PC-3 (cell line): ENCODE data around the gene DNM2. TPM values are rescaled to one million over a fixed set of nuclear protein-coding genes. Genes with fewer than 3 reads are reported as not detected.

Source experiments
- ATAC-seq: fragments of 200-7000 bp; cut with Tn5 transposase; 2 replicates; pipeline ENCODE4 v1.9.1; 2020; ENCODE audit warnings: mild to moderate bottlenecking, moderate library complexity
- BruUV-seq: library from RNA; stranded (reverse); fragments of 400-500 nt; replicated peaks from 2 replicates; lab custom pipeline; 2021; lab: Mats Ljungman, UMichigan
- CTCF ChIA-PET: fragments of 300-600 bp; sonication (Branson Sonifier 250); formaldehyde crosslinking; loops from one replicate; lab custom pipeline; 2022; ENCODE audit warnings: antibody characterized with exemption; lab: Charles Lee
- POLR2A ChIA-PET: fragments of 300-600 bp; sonication (Branson Sonifier 250); formaldehyde crosslinking; loops from one replicate; lab custom pipeline; 2022; ENCODE audit warnings: antibody characterized with exemption; ENCODE audit not compliant: unreplicated experiment; lab: Charles Lee
- DNase-seq: peaks from one replicate; pipeline ENCODE4 v3.0.0-alpha.2; 2015
- H2AFZ ChIP-seq: fragments of 300-600 bp; sonication (generic); 2 replicates; pipeline ENCODE4 v1.6.0; 2016; ENCODE audit warnings: antibody characterized with exemption, low read length
- H3F3A ChIP-seq: fragments of 300-600 bp; sonication (generic); one replicate; pipeline ENCODE4 v1.6.0; 2017; ENCODE audit warnings: antibody characterized with exemption, low read length, control low read depth, mild to moderate bottlenecking; ENCODE audit not compliant: unreplicated experiment
- H3K27ac ChIP-seq: fragments of 300-600 bp; sonication (generic); 2 replicates; pipeline ENCODE4 v1.5.1; 2016; ENCODE audit warnings: mild to moderate bottlenecking, low read length
- H3K27me3 ChIP-seq: fragments of 300-600 bp; sonication (generic); 2 replicates; pipeline ENCODE4 v1.6.1; 2016; ENCODE audit warnings: low read length, mixed read lengths
- H3K36me3 ChIP-seq: fragments of 300-600 bp; sonication (generic); 2 replicates; pipeline ENCODE4 v1.6.1; 2016; ENCODE audit warnings: low read depth, mixed run types, low read length, mixed read lengths
- H3K4me1 ChIP-seq: fragments of 300-600 bp; sonication (generic); 2 replicates; pipeline ENCODE4 v1.5.1; 2016; ENCODE audit warnings: low read length; ENCODE audit not compliant: insufficient read depth
- H3K4me2 ChIP-seq: fragments of 300-600 bp; sonication (generic); 2 replicates; pipeline ENCODE4 v1.6.0; 2016; ENCODE audit warnings: low read length
- H3K4me3 ChIP-seq: fragments of 300-600 bp; sonication (generic); 2 replicates; pipeline ENCODE4 v1.5.1; 2016; ENCODE audit warnings: mild to moderate bottlenecking, low read length, mixed read lengths
- H3K79me2 ChIP-seq: fragments of 300-600 bp; sonication (generic); 2 replicates; pipeline ENCODE4 v1.6.1; 2017; ENCODE audit warnings: low read length, mixed read lengths
- H3K9ac ChIP-seq: fragments of 300-600 bp; sonication (generic); 2 replicates; pipeline ENCODE4 v1.6.0; 2016; ENCODE audit warnings: mild to moderate bottlenecking, low read length
- H3K9me2 ChIP-seq: fragments of 300-600 bp; sonication (generic); replicated peaks from 2 replicates; pipeline ENCODE4 v1.6.1; 2016; ENCODE audit warnings: mixed run types, low read length, mixed read lengths
- H3K9me3 ChIP-seq: fragments of 300-600 bp; sonication (generic); 2 replicates; pipeline ENCODE4 v1.6.1; 2016; ENCODE audit warnings: low read length, mixed read lengths
- H4K20me1 ChIP-seq: fragments of 300-600 bp; sonication (generic); 2 replicates; pipeline ENCODE4 v1.6.1; 2016; ENCODE audit warnings: low read length, mixed read lengths
- EZH2 ChIP-seq: fragments of 300-600 bp; sonication (generic); IDR thresholded peaks from one replicate; pipeline ENCODE4 v1.6.1; 2017; ENCODE audit warnings: antibody characterized with exemption, mild to moderate bottlenecking, low read length; ENCODE audit not compliant: unreplicated experiment
- EZH2phosphoT487 ChIP-seq: fragments of 300-600 bp; sonication (generic); IDR thresholded peaks from 2 replicates; pipeline ENCODE4 v1.6.1; 2018; ENCODE audit warnings: mild to moderate bottlenecking, antibody characterized with exemption, low read length, borderline replicate concordance
- intact Hi-C: fragments of 100-400 bp; cut with micrococcal nuclease; formaldehyde crosslinking; loops from 2 replicates; pipeline ENCODE4 v1.9.0; 2023
- total RNA-seq: library from RNA; depleted of rRNA; stranded (reverse); fragments of >200 nt; gene quantifications from 2 replicates; pipeline ENCODE4 v1.2.3, GENCODE V29; 2014
- TF ChIP-seq, protein P1 (sequence below): fragments of 300-600 bp; sonication (generic); conservative IDR thresholded peaks from 2 replicates; pipeline ENCODE4 v1.5.1; 2017; ENCODE audit warnings: antibody characterized with exemption, low read depth, mild to moderate bottlenecking, low read length

DNM2 gene
- total RNA-seq, 1 experiment from 2014 or later, result 150 TPM

DNA sequence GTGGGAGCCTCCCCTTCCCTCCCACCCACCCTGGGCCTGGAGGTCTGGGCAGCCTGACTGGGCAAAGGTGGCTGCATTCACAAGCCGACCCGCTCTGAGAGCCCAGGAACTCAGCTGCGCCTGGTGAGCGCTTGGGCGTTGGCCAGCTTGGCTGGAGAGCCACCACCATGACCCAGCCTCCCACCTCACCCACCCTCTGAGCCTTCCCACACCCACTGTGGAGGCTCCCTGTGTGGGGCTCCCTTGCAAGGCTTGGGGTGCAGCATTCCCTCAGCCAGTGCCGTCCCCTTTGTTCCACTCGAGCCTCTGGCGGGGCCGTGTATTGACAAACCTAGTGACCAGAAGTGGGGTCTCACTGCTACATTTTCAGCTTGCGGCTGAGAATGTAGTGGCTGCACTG lies 31.7 kb upstream of the DNM2 start:
- peaks cover 96% of the 10 kb centered on the region for H3K36me3 ChIP-seq
- no peak overlapping the region for H3K27ac ChIP-seq
- no peak overlapping the region for H3K9ac ChIP-seq

DNA sequence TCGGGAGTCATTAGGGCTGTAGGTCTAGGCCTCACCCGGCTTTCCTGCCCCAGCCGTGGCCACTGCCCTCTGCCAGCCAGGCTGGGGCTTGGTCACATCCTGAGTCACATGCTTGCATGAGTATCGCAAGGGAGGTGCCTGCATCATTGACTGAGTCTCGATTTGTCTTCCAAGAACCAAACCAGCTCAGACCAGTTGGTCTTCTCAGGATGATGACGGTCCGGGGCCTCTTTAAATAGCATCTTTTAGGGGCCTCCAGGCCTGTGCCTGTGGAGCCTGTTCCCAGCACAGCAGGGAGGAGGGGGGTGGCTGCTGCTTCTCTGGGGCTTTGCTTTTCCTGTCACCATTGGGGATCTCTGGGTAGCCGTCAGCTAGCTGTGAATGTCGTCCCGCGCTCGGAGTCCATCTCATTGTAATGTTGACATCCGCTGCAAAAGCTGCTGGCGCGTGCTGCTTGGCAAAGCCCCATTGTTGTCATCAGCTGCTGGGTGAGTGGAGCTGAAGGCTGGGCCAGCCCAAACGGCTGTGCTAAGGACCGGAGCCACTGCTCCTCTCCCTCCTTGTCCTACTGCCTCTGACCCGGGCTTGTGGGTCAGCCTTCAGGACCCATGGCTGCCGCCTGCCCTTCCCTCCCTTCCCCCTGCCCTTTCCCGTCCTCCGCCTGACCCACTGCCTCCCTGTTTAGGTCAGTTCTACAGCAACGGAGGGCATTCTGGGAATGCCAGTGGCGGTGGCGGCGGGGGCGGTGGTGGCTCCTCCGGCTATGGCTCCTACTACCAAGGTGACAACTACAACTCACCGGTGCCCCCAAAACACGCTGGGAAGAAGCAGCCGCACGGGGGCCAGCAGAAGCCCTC lies 31.0 kb upstream of the DNM2 start:
- ATAC-seq (peak; percentile 48), DNase-seq (peak; percentile 21)
- Histone ChIP-seq H3K27me3 (no peaks in the 10 kb centered on the region), H2AFZ (no peak overlapping the region), H3K9ac (no peak overlapping the region), H3K27ac (no peak overlapping the region), H3K36me3 (peaks cover 96% of the 10 kb centered on the region), H3K79me2 (peaks cover 4% of the 10 kb centered on the region; the same call in 1 of the 2 replicates), H3F3A (no peaks in the 10 kb centered on the region), H3K4me2 (no peak overlapping the region), H4K20me1 (peaks cover 42% of the 10 kb centered on the region), H3K9me2 (no peaks in the 10 kb centered on the region), H3K4me3 (no peak overlapping the region), H3K9me3 (no peaks in the 10 kb centered on the region), H3K4me1 (no peaks in the 10 kb centered on the region)
- CTCF ChIA-PET, result interaction anchor here (0.6 kb wide), 1 partner anchor 104 kb away, joined by 4 read pairs; no protein-coding TSS in a partner anchor
- intact Hi-C loops, result no loop called here
- no TSS peak for BruUV-seq
- no peak for TF ChIP-seq EZH2
- TF ChIP-seq EZH2phosphoT487, result no peak
- TF ChIP-seq, protein P1, sequence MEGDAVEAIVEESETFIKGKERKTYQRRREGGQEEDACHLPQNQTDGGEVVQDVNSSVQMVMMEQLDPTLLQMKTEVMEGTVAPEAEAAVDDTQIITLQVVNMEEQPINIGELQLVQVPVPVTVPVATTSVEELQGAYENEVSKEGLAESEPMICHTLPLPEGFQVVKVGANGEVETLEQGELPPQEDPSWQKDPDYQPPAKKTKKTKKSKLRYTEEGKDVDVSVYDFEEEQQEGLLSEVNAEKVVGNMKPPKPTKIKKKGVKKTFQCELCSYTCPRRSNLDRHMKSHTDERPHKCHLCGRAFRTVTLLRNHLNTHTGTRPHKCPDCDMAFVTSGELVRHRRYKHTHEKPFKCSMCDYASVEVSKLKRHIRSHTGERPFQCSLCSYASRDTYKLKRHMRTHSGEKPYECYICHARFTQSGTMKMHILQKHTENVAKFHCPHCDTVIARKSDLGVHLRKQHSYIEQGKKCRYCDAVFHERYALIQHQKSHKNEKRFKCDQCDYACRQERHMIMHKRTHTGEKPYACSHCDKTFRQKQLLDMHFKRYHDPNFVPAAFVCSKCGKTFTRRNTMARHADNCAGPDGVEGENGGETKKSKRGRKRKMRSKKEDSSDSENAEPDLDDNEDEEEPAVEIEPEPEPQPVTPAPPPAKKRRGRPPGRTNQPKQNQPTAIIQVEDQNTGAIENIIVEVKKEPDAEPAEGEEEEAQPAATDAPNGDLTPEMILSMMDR, result no peak
- POLR2A ChIA-PET, result no interaction called here

More for the DNA sequence above, 31.7 kb upstream of the DNM2 start:
- Histone ChIP-seq H3K4me2 (no peak overlapping the region), H3K9me2 (no peaks in the 10 kb centered on the region), H3K9me3 (no peaks in the 10 kb centered on the region), H2AFZ (no peak overlapping the region), H4K20me1 (peaks cover 41% of the 10 kb centered on the region), H3K4me3 (no peak overlapping the region), H3K79me2 (peaks cover 4% of the 10 kb centered on the region; the same call in 1 of the 2 replicates), H3K4me1 (no peaks in the 10 kb centered on the region), H3F3A (no peaks in the 10 kb centered on the region), H3K27me3 (no peaks in the 10 kb centered on the region)
- intact Hi-C loops, result no loop called here
- no TSS peak for BruUV-seq
- POLR2A ChIA-PET, result no interaction called here
- CTCF ChIA-PET, result interaction anchor here (0.6 kb wide), 1 partner anchor 103 kb away, joined by 4 read pairs; no protein-coding TSS in a partner anchor
- no peak for TF ChIP-seq EZH2phosphoT487
- DNase-seq (no peak), ATAC-seq (no peak)

DNA sequence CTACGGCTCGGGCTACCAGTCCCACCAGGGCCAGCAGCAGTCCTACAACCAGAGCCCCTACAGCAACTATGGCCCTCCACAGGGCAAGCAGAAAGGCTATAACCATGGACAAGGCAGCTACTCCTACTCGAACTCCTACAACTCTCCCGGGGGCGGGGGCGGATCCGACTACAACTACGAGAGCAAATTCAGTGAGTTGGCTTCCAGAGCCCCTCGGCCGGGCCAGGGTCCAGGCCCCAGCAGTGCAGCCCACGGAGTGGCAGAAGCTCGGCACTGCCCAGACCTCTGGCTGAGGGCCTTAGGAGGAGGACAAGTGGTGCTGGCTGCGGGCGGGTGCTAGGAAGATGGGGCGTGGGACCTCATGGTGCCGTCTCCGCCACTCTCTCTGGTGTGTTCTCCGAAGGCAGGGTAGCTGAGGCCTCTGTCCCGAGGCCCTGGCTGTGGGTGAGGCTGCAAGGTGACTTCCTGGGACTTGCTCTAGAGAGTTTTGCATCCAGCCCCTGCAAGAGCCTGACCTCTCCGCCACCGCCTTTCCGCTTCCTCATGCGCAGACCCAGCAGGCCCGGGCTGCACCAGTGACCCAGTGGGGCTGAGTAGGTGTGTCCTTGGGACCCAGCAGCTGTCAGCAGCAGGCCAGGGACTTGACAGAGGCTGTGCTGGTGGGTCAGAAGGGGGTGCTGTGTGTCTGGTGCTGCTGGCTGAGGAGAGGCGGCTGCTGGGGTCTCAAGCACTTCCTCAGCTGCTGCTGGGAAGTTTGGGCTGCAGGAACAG lies 30.2 kb upstream of the DNM2 start:
- Histone ChIP-seq H4K20me1 (peaks cover 46% of the 10 kb centered on the region), H3K4me2 (no peak overlapping the region), H3K9me2 (no peaks in the 10 kb centered on the region), H3K9me3 (no peaks in the 10 kb centered on the region), H3K4me1 (no peaks in the 10 kb centered on the region), H3K4me3 (no peak overlapping the region), H3K9ac (no peak overlapping the region), H3F3A (peaks cover 6% of the 10 kb centered on the region), H3K27me3 (no peaks in the 10 kb centered on the region), H3K79me2 (peaks cover 4% of the 10 kb centered on the region; the same call in 1 of the 2 replicates), H2AFZ (no peak overlapping the region), H3K27ac (no peak overlapping the region), H3K36me3 (peaks cover 95% of the 10 kb centered on the region)
- CTCF ChIA-PET, result no interaction called here
- POLR2A ChIA-PET, result no interaction called here
- intact Hi-C loops, result no loop called here
- TF ChIP-seq, protein P1, result no peak
- no peak for TF ChIP-seq EZH2
- no peak for TF ChIP-seq EZH2phosphoT487
- BruUV-seq, result no TSS peak
- no peak for DNase-seq
- ATAC-seq, result no peak
